Breast epithelium (tissue), 3 donors: Measurements from ENCODE around the gene SDR9C7.
"Not testable (repeated sequence)": the region's sequence is repeated elsewhere in the genome, so short reads cannot be mapped to it uniquely, and the experiment has no call there.

Source experiments
- POLR2A ChIP-seq: fragments of 450-650 bp; IDR thresholded peaks from one replicate; pipeline ENCODE4 v1.6.1; 2016; ENCODE audit warnings: antibody characterized with exemption, mild to moderate bottlenecking, moderate library complexity
- TF ChIP-seq, protein P1 (sequence below), 3 donors: fragments of 450-650 bp; IDR thresholded peaks; one replicate each; pipeline ENCODE4 v1.5.1; 2016 to 2017; ENCODE audit warnings: antibody characterized with exemption in 3 of 3, mild to moderate bottlenecking in 3 of 3, moderate library complexity in 3 of 3

DNA sequence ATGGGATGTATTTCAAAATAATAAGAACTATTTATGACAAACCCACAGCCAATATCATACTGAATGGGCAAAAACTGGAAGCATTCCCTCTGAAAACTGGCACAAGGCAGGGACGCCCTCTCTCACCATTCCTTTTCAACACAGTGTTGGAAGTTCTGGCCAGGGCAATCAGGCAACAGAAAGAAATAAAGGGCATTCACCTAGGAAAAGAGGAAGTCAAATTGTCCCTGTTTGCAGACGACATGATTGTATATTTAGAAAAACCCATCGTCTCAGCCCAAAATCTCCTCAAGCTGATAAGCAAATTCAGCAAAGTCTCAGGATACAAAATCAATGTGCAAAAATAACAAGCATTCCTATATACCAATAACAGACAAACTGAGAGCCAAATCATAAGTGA, 42.3 kb downstream of the SDR9C7 start:
- TF ChIP-seq POLR2A: not testable (repeated sequence)
- TF ChIP-seq, protein P1, sequence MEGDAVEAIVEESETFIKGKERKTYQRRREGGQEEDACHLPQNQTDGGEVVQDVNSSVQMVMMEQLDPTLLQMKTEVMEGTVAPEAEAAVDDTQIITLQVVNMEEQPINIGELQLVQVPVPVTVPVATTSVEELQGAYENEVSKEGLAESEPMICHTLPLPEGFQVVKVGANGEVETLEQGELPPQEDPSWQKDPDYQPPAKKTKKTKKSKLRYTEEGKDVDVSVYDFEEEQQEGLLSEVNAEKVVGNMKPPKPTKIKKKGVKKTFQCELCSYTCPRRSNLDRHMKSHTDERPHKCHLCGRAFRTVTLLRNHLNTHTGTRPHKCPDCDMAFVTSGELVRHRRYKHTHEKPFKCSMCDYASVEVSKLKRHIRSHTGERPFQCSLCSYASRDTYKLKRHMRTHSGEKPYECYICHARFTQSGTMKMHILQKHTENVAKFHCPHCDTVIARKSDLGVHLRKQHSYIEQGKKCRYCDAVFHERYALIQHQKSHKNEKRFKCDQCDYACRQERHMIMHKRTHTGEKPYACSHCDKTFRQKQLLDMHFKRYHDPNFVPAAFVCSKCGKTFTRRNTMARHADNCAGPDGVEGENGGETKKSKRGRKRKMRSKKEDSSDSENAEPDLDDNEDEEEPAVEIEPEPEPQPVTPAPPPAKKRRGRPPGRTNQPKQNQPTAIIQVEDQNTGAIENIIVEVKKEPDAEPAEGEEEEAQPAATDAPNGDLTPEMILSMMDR (IDR thresholded peaks at IDR 0.05): not testable (repeated sequence)
